ENCODE measurements around the gene SCAPER.

GRCh38 chr15:76340803-76341365, 564.3 kb downstream of the SCAPER start:
- TF ChIP-seq POLR2A (IDR thresholded peaks at IDR 0.05; ENCODE audit: low read length) (no peak), GATA1 (IDR thresholded peaks at IDR 0.05; ENCODE audit: low read depth, low read length) (no peak)
